Superior temporal gyrus (tissue), 1 donor: ENCODE data around the gene SYNE1.
"Not testable (repeated sequence)": the region's sequence is repeated elsewhere in the genome, so short reads cannot be mapped to it uniquely, and the experiment has no call there.

ENCODE experiments used
- DNase-seq: peaks from one replicate; pipeline ENCODE4 v3.0.0-alpha.2; 2016; ENCODE audit errors: extremely low spot score

The SYNE1 gene

GRCh38 chr6:152423216-152424103 lies 213.7 kb downstream of the SYNE1 start:
- no peak for DNase-seq

- DNase-seq, result not testable (repeated sequence)
Observed at GRCh38 chr6:152421496-152421895, 215.7 kb downstream of the SYNE1 start.

DNA sequence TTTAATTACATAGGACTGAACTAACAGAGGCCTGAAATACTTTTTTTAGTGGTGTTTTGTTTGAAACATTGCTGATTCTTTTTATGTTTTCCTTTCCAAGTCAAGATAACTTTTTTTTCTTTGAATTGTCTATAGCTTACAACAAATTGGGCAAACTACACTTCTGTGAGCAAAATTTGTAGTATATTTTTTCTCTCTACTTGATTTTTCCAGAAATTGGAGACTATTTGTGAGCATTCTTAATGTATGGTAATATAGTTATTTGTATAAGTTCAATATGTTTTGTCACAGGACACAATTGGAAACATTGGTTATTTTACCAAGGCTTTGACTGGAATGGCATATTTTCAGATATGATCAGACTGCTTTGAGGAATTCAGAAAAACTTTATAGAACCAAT lies 216.5 kb downstream of the SYNE1 start:
- DNase-seq, result no peak

GRCh38 chr6:152418551-152418950 lies 218.6 kb downstream of the SYNE1 start:
- DNase-seq, result no peak

DNA sequence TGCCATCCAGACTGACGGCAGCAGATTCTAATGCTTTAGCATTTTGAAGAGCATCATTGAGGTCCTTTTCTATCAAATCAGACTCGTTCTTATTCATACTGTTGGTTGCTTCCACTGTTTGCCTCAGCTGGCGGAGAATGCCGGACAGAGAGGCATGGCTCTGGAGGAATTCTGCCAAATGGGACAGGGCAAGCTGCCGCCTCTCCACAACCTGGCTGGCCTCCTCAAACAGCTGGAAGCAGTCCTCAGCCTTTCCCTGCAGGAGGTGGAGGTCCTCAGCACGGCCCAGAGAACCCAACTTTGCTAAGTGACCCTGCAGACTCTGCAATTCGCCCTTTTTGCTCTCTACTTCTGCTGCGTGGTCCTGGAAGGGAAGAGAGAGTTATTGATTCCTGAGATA lies 220.5 kb downstream of the SYNE1 start:
- no peak for DNase-seq

GRCh38 chr6:152404936-152405595 lies 232.1 kb downstream of the SYNE1 start:
- DNase-seq, result no peak

- no peak for DNase-seq
Observed at GRCh38 chr6:152404086-152404857, 232.9 kb downstream of the SYNE1 start.

DNA sequence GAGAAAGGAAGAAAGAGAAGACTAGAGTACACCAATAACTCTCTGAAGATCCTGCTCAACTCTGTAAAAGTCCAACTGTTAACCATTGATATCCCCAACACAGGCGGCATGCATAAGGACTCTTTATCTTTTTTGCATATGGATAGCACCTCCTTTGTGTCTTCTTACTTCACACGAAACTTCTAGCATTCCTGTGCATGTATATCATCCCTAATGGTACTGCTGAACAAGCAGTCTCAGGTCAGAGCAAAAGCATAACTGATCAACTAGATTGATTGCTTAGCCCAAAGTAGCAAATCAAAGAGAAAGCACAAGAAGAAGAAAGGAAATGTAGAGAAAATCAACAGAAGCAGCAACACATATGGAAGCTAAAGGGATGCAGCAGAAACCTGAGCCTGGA lies 234.4 kb downstream of the SYNE1 start:
- DNase-seq, result no peak

DNA sequence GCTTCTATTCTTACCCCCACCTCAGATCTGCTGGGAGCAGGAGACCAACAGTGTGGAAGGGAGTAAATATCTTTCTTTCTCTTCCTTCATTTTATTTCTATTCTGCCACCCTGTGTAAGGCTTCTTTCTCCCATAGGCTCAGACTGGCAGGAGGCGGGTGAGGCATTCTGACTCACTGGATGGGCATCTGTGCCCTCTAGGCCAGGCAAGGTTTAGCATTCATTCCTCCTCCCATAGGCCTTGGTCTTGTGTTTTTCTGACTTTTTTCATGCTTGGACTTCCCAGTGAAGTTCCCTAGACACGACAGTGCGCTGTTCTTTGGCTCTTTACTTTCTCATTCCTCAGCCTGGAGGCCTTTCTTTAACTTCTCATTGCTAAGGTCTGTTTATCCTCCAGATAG lies 235.2 kb downstream of the SYNE1 start:
- DNase-seq, result no peak

- no peak for DNase-seq
Observed at GRCh38 chr6:152399399-152399798, 237.8 kb downstream of the SYNE1 start.

DNA sequence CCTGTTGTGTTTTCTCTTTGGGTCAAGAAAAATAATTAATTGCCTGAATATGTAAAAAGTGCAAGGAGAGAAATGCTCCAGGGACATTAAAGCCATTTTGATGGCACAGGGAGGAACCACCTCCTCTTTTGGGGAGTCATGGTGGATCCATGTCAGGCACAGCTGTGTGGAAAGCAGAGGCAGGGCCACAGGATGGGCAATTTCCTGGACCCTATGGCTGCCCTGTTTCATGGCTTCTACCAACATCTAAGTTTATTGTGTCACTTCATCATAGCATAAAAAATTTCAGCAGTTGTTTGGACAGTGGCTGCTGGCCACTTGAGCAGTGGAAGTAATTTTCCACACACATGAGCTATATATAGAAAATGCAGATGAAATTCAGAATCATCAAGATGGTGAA lies 238.2 kb downstream of the SYNE1 start:
- no peak for DNase-seq

DNA sequence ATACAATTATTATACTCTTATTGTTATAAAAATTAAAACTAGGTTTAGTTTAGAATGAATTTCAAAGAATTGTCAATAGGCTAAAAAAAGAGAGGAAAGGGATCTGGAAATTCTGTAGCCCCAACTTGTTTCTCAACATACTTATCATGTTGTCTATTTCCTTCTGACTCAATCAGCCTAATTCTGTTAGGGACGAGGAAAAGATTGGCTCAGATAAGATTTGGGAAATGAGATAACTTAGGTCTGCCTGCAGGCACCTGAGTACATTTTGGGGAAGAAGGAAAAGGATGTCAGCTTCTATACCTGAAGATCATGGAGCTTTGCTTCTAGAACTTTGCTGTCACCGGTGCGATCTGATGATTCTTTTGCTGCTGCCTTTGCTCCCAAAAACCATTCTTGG lies 238.8 kb downstream of the SYNE1 start:
- no peak for DNase-seq

DNA sequence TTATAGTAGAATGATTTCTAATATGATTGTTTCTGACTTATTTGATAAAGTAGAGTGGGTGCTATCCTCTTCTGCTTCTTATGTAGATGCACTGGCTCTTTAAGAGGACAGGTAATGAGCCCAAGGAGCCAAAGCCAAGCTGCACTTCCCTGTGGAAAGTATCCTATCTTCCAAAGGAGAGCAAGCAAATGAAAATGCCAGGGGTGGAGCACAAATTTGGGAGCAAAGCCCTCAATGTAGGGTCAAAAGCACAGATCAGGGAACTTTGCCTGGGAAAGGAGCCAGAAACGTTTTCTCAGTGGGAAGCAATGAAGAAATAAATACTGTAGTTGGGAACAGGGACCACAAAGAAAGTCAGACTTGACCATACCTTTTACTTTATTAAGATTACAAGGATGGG lies 242.9 kb downstream of the SYNE1 start:
- no peak for DNase-seq

GRCh38 chr6:152391179-152391880 lies 245.8 kb downstream of the SYNE1 start:
- DNase-seq, result no peak

GRCh38 chr6:152387091-152387490 lies 250.1 kb downstream of the SYNE1 start:
- DNase-seq, result no peak

GRCh38 chr6:152386131-152386530 lies 251.0 kb downstream of the SYNE1 start:
- no peak for DNase-seq

- DNase-seq, result peak; percentile 81
Observed at GRCh38 chr6:152380993-152381898, 255.9 kb downstream of the SYNE1 start.

- DNase-seq, result peak; percentile 72
Observed at GRCh38 chr6:152380351-152380767, 256.8 kb downstream of the SYNE1 start.

GRCh38 chr6:152379423-152379822 lies 257.7 kb downstream of the SYNE1 start:
- peak; percentile 46 for DNase-seq

GRCh38 chr6:152378169-152378568 lies 259.0 kb downstream of the SYNE1 start:
- peak; percentile 39 for DNase-seq

GRCh38 chr6:152375197-152375596 lies 262.0 kb downstream of the SYNE1 start:
- no peak for DNase-seq
